NCI-H1436 (cell line): ENCODE results near the gene KRT33B.
"Not testable (repeated sequence)": the region's sequence is repeated elsewhere in the genome, so short reads cannot be mapped to it uniquely, and the experiment has no call there.

Experiments used
- DNase-seq: peaks from one replicate; lab custom pipeline; 2025; lab: John Stamatoyannopoulos, UW

KRT33B gene

GRCh38 chr17:41347869-41348760 lies 21.5 kb downstream of the KRT33B start:
- no peak for DNase-seq

GRCh38 chr17:41346421-41346820 lies 23.2 kb downstream of the KRT33B start:
- DNase-seq: not testable (repeated sequence)

DNA sequence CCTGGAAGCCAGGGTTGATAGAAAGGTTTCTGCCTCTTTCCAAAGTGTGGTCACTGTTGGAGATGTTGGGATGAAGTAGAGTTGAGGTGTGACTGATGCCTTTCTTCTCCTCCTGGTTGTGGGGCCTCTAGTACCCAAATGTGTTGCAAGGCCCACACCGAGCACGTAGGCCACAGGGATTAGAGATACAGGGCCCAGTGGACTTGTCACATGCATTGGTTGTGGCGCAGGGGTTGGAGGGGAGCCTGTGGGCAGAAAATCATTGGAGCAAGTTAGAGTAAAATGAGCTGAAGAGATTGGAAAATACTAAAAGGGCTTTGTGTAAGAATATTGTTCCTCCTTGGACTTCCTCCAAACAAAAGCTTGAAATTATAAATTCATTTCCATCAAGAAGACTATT lies 23.6 kb downstream of the KRT33B start:
- no peak for DNase-seq

DNA sequence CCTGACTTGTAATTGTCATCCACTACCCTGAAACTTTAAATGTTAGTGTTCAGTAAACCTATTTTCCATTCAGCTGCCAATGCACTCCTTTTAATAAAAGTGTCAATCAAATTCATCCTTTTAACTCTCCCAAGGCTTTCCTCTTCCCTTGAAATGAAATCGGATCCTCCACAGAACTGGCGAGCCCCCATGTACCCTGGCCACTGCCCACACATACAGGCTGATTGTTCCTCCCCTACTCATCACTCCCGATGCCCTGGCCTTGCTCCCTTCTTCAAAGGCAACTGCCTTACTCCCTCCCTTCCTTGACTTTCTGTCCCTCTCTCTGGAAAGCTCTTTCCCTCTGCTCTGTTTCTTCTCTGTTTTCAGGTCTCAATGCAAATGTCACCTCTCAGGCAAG lies 26.6 kb downstream of the KRT33B start:
- DNase-seq: no peak

GRCh38 chr17:41340934-41341861 lies 28.4 kb downstream of the KRT33B start:
- DNase-seq: no peak

DNA sequence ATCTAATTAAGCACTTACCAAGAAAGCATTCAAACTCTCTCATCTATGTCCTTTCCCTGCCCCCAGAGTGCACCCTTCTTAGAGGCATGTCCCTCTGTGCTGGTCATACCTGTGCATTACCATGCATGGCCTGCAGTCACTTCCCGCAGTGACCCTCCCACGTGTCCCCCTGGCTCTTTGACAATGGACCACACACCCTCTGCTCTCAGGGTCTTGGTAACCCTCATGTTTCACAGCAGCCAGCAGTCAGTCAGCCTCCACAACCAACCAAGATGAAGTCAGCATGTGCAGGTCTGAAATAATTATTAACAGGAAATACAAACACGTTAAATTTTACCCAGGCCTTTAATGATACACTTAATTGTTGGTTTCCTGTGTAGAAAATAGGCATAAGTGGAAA lies 29.1 kb downstream of the KRT33B start:
- no peak for DNase-seq

- no peak for DNase-seq
Measured at GRCh38 chr17:41339571-41340172, 29.9 kb downstream of the KRT33B start.

- no peak for DNase-seq
Measured at GRCh38 chr17:41338961-41339485, 30.6 kb downstream of the KRT33B start.

GRCh38 chr17:41335747-41336146 lies 33.9 kb downstream of the KRT33B start:
- DNase-seq: no peak

DNA sequence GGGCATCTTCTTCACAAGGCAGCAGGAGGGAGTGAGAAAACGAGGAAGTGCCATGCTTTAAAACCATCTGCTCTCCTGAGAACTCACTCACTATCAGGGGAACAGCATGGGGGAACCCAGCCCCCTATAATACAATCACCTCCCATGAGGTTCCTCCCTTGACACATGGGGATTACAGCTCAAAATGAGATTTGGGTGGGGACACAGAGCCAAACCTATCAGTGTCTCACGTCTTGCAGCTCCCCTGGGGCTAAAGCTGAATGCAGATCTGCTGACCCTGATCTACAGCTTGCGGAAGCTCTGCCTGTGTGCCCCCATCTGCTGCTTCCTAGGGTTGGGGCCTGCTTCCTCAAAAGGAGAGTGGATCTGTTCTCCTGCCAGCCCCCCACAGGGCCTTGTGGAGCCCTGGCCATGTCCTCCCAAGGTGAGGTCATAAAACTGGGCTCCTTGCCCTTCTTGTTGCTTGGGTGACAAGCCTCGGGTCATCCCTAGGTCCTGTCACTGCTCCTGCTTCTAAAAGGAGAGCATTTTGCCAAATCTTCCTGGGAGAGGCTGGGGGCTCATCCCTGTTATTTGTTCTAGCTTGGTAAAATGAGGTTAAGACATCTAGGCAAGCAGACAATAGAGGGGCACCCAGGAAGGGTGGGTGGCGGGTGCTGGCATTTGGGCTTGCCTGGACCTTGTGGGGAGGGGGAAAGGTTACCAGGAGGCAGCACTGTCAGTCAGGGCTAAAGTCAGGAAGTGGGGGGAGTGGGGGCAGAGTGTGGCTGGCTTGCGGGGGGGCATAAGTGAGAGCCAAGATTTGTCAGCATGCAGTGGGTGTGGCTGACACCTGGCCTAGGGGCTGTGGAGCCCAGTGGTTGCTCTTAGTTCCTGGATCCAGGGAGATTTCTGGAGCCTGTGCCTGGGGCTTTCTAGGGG lies 35.0 kb downstream of the KRT33B start:
- no peak for DNase-seq

GRCh38 chr17:41333836-41334235 lies 35.8 kb downstream of the KRT33B start:
- DNase-seq: no peak

DNA sequence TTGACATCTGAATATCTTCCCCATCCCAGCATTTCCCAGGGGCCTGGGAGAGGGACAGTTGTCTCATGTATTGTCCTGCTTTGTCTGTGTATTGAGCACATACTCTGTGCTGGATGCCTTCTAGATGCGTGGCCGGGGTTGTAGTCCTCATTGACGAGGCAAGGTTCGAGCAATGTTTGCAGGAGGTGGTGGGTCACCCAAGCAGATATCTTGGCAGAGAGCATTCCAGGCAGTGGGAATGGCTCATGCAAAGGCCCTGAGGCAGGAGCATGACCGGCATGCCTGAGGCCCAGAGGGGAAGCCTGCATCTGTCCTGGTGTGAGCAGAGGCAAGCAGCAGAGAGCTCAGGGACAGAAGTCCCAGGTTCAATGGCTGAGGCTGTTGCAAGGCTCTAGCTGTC lies 36.5 kb downstream of the KRT33B start:
- no peak for DNase-seq

- DNase-seq: no peak
Measured at GRCh38 chr17:41332239-41332638, 37.4 kb downstream of the KRT33B start.

DNA sequence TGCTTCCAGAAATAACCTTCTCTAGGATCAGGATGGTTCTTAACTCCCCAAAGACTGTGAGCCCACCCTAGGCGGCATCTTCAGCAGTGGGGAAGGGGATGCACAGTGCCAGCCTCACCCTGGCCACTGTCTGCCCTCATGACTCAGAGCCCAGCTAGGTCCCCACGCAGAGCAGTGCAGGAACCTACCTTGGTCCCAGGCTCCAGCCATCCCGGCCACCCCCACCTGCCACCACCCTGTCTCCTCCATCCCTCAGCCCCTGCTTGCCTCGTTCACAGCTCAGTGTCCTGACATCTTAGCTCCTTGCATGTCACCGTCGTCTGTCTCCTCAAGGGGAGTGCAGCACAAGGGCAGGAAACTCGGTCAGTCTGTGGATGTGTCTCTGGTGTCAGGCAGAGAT lies 38.0 kb downstream of the KRT33B start:
- DNase-seq: no peak

DNA sequence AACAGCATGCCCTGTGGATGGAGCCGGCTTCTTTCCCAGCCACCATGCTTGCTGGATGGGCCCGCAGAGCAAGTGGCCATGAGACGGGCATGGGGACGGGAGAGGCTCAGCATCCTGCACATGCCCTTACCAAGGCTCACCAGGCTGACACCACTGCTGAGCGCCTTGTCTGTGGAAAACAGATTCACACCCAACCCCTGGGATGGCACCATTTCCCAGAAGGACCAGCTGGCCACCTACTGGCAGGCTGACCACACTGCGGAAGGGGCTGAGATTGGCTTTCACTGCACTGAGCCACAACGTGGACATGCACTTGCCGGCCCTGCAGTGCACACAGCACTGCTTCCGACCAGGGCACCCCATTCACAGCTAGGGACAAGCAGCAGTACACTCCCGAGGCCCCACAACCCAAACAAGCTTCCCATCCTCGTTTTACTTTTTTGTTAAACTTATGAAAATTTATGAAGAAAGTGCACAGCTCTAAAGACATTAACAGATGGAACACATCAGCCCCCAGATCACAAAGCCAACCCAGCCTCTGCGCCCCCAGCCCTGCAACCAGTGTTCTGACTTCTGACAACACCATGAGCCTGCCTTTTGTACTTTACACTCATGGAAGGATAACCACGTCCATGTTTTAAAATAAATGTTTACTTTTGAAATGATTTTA lies 40.2 kb downstream of the KRT33B start:
- DNase-seq: peak; percentile 65

DNA sequence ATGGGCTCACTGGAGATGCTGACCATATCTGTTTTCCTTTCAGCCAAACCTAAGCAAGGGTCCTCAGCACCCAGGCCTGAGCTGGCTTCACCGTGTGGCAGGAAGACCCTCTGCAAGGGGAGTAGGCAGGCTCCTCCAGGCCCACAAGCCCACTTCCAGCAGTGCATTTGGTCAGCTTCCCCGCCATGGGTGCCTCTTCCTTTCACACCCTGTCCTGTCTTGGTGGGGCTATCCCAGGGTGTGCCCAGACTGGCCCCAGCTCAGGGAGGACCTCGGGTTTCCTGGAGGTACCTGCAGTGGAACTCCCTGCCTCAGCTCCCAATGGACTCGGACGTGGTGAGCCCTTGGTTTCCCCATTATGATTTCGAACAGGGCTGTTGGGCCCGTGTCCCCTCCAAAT lies 41.4 kb downstream of the KRT33B start:
- no peak for DNase-seq

- DNase-seq: no peak
Measured at GRCh38 chr17:41327411-41328120, 42.0 kb downstream of the KRT33B start.

DNA sequence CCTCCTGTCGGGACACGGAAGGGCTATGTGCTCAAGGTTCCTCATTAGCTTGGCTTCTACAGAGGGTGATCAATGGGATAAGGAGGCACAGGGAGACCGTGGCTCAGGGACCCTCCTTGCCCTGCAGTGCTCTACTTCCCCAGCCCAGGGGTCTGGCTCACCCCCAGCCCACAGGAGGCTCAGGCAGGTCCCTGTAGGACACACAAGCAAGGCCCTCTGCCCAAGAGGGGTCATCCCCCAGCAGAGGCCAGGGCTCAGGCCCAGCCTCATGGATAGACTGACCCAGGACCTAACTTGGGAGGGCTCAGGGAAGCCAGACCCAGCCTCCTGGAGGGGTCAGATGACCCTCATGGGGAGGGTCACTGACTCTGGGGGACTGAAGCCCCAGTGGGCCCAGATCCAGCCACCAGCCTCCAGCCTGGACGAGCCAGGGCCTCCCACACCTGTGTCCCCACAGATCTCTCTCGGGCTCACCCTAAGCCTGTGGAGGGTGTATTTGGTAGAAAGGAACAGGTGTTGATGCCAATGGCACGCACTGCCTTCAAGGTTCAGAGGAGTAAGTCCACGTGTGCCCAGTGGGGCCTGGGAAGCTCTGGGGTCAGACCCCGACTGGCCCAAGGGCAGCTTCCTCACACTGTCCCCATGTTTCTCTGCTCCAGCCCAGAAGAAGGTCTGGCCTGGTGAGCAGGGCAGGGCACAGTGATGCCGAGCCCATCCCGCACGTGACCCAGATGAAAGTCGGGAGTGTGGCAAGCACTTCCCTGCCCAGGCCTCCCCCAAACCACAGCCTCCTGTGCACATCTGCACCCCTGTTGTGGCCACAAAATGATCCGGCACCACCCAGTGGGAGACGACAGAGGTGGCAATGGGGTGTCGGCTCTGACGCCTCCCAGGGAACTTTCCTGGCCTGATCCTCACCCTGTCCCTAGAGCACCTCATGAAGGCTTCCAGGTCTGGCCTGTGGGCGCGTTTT lies 43.2 kb downstream of the KRT33B start:
- no peak for DNase-seq

DNA sequence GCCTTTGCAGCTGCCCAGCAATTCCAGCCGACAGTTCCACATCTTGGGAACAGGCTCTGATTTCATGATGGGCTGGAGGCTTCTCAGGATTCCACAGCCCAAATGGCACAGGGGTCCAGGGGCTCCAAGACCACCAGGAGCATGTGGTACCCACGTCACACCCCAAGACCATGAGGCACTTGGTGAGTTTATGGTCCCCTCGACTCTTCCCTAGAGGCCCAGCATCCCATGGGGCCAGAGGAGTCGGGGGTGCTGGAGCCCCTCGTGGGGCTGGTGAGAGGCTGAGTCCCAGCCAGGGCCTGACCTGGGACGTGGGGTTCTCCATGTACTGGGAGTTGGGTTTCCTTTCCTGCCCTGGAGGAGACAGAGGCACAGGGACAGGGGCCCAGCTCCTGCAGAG lies 44.0 kb downstream of the KRT33B start:
- no peak for DNase-seq
